ENCODE data around the gene CNGB1. TPM values are rescaled to one million over a fixed set of nuclear protein-coding genes. Genes with fewer than 3 reads are reported as not detected.

Gene CNGB1
- total and polyA plus RNA-seq, 2 of the 13 experiments (the other 11 are each of a cell fraction or from before 2014, with no cell fraction given): 0.02 to 0.15 TPM

- TF ChIP-seq ZNF609 (CRISPR knock-in tag; IDR thresholded peaks at IDR 0.05; ENCODE audit: borderline replicate concordance): no peak
- TF ChIP-seq HHEX (CRISPR knock-in tag; IDR thresholded peaks at IDR 0.05): no peak
- TF ChIP-seq TFDP1 (CRISPR knock-in tag; IDR thresholded peaks at IDR 0.05; ENCODE audit: borderline replicate concordance): no peak
- TF ChIP-seq SMARCE1 (IDR thresholded peaks at IDR 0.05; ENCODE audit: borderline replicate concordance): no peak
- peak; percentile 40; the same call in 1 of the 2 replicates for TF ChIP-seq KDM1A (CRISPR knock-in tag; IDR thresholded peaks at IDR 0.05)
- no peak for TF ChIP-seq SIN3A (IDR thresholded peaks at IDR 0.05; ENCODE audit: borderline replicate concordance, low read depth, low read length)
Observed at GRCh38 chr16:57868913-57869520, 101.9 kb downstream of the CNGB1 start (continued).

Data from HepG2 (cell line).